GM21619 (cell line): ENCODE results near the gene GJB2.

ENCODE experiments used
- ATAC-seq: cut with Tn5 transposase; IDR thresholded peaks from one replicate; pipeline ENCODE4 v1.9.1; 2021; ENCODE audit not compliant: unreplicated experiment

The GJB2 gene

GRCh38 chr13:20142927-20143480 lies 49.7 kb downstream of the GJB2 start:
- no peak for ATAC-seq

GRCh38 chr13:20142023-20142926 lies 50.5 kb downstream of the GJB2 start:
- ATAC-seq: no peak

GRCh38 chr13:20141238-20142022 lies 51.3 kb downstream of the GJB2 start:
- ATAC-seq: no peak

GRCh38 chr13:20140487-20140886 lies 52.3 kb downstream of the GJB2 start:
- ATAC-seq: no peak

GRCh38 chr13:20137875-20138274 lies 54.9 kb downstream of the GJB2 start:
- no peak for ATAC-seq
